LNCaP clone FGC (cell line): ENCODE results near the gene JAM3.

Experiments used
- DNase-seq: peaks from one replicate; pipeline ENCODE4 v3.0.0-alpha.2; 2011; ENCODE audit warnings: low read depth
- H3K4me3 ChIP-seq: 2 replicates; pipeline ENCODE4 v1.5.1; 2011; ENCODE audit warnings: mild to moderate bottlenecking, low read depth, low read length, control low read depth
- TF ChIP-seq, protein P1 (sequence below): IDR thresholded peaks from 2 replicates; pipeline ENCODE4 v1.5.1; 2012; ENCODE audit warnings: mild to moderate bottlenecking; ENCODE audit not compliant: control insufficient read depth, insufficient read depth; ENCODE audit errors: extremely low read depth

The JAM3 gene

DNA sequence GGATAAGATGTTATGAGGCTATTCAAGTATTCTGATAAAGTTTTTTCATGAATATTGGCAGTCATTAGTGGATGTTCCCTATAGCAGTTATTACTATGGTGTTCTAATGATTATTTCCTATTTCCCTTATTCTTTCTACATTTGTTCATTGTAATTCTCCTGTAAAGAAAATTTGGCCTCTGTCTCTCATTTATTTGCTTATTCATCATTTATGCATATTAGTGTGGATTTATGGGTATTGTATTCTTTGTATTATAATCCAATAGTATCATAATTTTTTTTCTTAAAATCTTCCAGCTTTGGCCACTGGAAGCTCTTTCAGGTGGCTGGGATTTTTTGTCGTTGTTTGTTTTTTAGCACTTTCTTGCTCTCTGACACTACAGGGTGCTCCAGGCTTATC lies 47.3 kb downstream of the JAM3 start:
- TF ChIP-seq, protein P1, sequence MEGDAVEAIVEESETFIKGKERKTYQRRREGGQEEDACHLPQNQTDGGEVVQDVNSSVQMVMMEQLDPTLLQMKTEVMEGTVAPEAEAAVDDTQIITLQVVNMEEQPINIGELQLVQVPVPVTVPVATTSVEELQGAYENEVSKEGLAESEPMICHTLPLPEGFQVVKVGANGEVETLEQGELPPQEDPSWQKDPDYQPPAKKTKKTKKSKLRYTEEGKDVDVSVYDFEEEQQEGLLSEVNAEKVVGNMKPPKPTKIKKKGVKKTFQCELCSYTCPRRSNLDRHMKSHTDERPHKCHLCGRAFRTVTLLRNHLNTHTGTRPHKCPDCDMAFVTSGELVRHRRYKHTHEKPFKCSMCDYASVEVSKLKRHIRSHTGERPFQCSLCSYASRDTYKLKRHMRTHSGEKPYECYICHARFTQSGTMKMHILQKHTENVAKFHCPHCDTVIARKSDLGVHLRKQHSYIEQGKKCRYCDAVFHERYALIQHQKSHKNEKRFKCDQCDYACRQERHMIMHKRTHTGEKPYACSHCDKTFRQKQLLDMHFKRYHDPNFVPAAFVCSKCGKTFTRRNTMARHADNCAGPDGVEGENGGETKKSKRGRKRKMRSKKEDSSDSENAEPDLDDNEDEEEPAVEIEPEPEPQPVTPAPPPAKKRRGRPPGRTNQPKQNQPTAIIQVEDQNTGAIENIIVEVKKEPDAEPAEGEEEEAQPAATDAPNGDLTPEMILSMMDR: no peak
- H3K4me3 ChIP-seq: no peak overlapping the region
- no peak for DNase-seq

DNA sequence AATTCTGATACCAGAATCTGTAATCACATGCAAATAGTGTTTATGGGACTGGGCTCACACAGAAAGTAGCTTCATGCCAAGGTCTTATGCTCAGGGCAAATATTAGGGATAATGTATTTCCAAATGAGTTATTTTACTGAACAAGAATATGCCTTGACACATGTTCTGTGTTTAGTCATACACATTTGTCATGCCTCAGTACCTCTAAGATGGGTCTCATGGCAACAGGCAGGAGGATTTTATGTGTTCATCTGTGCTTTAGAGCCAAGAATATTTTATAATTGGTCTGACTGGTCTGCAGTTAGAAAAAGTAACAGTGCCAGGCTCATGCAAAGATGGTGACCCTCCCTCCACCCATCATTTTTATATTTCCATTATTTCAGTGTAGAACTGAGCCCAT lies 49.1 kb downstream of the JAM3 start:
- TF ChIP-seq, protein P1: no peak

GRCh38 chr11:134119094-134119493 lies 50.2 kb downstream of the JAM3 start:
- TF ChIP-seq, protein P1: no peak
- no peak overlapping the region for H3K4me3 ChIP-seq
- no peak for DNase-seq

More for the DNA sequence above, 49.1 kb downstream of the JAM3 start:
- DNase-seq: no peak
- no peak overlapping the region for H3K4me3 ChIP-seq

- DNase-seq: no peak
- TF ChIP-seq, protein P1: no peak
Measured at GRCh38 chr11:134120143-134120850, 51.4 kb downstream of the JAM3 start.

GRCh38 chr11:134120921-134121526 lies 52.2 kb downstream of the JAM3 start:
- TF ChIP-seq, protein P1: no peak
- no peak overlapping the region for H3K4me3 ChIP-seq
- no peak for DNase-seq

More at GRCh38 chr11:134120143-134120850, 51.4 kb downstream of the JAM3 start:
- no peak overlapping the region for H3K4me3 ChIP-seq

DNA sequence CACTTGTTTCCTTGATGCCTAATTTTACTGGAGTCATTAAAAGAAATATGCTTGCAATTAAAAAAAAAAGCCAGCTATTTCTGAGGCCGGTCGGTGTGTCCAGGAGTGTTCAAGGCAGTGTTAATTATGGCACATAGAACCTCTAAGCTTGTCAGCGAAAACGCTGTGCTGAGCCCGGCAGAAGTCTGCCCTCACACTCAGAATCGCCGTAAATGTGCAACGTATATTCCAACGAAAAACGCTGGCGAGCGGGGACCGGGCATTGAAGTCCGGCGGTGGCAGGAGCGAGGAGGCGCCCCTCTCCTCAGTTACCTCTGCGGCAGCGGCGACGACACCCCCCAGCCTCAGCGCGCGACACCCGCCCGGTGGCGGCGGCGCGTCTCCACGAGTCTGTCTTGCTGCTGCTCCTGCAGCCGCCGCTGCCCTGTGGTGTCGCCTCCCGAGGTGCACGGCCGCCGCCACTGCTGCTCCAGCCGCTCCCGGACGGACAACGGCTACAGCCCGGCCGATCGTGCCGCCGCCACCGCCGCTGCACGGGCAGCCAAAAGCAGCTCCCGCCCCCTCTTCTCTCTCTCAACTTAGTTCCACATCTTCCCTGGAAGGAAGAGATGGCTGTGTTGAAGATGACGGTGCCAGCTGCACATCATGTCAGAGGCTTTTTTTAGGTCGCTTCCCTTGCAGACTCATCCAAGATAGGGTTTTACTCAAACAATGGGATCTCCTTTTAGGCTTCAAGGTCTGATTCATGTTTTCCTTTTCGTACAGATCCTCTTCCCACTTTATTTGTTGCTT lies 56.0 kb downstream of the JAM3 start:
- H3K4me3 ChIP-seq: peak overlapping the region; percentile 35
- TF ChIP-seq, protein P1: no peak
- DNase-seq: no peak
